Measurements from ENCODE around the gene CRHR1.

GRCh38 chr17:45819632-45820031, 35.5 kb downstream of the CRHR1 start:
- TF ChIP-seq CTCF (IDR thresholded peaks at IDR 0.05; ENCODE audit: insufficient read depth, low read length, poor library complexity, severe bottlenecking), result no peak
- no peak for TF ChIP-seq EZH2phosphoT487 (conservative IDR thresholded peaks at IDR 0.05; ENCODE audit: low read length)
